LHCN-M2 (cell line): ENCODE results near the gene PRTFDC1. TPM values are rescaled to one million over a fixed set of nuclear protein-coding genes. Genes with fewer than 3 reads are reported as not detected.

ENCODE experiments used
- DNase-seq: peaks from one replicate; pipeline ENCODE4 v3.0.0-alpha.2; 2012; ENCODE audit warnings: low read depth
- total RNA-seq: library from RNA; depleted of rRNA; stranded (reverse); fragments of >200 nt; gene quantifications from 2 replicates; pipeline ENCODE4 v1.2.3, GENCODE V29; 2014

The PRTFDC1 gene
- total RNA-seq, 1 experiment from 2014 or later = 2.2 TPM

GRCh38 chr10:24966962-24967481, 14.6 kb upstream of the PRTFDC1 start:
- DNase-seq = no peak

DNA sequence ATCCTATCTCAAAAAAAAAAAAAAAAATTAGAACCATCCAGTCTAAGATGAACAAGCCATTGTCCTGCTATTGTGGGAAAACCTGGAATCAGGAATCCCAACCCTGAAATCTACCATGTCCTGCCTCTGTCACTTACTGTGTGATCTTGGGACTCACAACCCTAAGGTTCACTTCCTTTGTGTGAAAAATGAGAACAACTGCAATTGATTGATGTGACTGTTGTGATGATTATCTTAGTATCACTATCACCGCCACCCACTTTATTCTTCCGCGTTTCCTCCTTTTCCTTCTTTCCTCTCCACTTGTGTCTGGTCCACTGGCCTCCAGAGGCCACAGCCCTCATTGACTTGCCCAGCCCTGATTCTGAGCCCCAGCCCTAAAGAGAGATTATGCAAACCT, 12.6 kb upstream of the PRTFDC1 start:
- no peak for DNase-seq

GRCh38 chr10:24963521-24964041, 11.2 kb upstream of the PRTFDC1 start:
- no peak for DNase-seq

DNA sequence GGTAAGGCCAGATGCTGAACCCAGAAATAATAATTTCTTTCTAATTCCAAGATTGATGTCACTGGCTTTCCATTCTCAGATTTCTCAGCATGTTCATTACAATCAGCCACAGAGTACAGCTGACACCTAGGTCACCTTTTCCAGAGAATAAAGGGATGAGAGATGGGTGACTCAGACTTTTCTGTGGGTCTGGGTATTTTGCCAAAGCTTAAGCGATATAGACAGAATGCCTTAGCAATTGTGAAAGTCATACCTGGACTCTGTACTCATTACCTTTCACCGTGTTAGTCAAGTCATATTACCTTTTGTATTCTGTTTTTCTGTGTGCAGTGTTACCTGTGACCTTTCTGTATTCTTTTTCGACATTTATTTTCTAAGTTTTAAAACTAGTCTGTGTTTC, 10.6 kb upstream of the PRTFDC1 start:
- DNase-seq = peak; percentile 39

DNA sequence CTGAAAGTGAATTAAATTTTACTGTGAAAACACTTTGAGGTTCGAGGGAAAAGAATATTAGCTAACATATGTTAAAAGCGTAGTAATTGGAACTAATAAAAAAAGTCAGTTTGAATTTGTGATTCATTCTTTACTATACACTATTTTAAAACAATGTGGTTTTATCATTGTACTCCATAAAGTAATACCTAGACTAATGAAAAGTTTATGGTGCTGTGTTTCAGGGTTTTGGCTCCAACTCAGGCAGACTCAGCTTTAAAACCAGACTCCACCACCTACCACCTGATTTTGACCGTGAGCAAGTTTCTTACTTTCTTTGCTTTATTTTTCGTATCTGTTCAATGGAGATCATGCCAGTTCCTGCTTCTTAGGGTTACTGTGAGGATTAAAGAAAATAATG, 9.2 kb upstream of the PRTFDC1 start:
- no peak for DNase-seq

DNA sequence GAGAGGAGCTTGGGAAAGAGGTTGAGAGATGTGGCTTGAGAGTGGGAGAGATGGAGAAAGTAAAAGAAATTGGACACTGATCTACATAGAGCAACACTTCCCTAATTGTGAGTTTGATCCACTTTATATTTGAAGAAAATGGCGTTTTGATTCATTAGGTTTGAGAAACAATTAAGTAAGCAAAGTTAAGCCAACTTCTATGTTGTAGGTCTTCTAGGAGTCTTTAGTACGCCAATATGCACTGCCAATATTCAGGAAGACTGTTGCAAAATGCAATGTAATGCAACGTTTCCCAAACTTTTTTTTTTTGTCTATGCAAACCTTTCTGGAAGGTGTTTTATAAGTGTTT, 7.0 kb upstream of the PRTFDC1 start:
- no peak for DNase-seq

- DNase-seq = peak; percentile 87
Observed at GRCh38 chr10:24958721-24959381, 6.4 kb upstream of the PRTFDC1 start.

DNA sequence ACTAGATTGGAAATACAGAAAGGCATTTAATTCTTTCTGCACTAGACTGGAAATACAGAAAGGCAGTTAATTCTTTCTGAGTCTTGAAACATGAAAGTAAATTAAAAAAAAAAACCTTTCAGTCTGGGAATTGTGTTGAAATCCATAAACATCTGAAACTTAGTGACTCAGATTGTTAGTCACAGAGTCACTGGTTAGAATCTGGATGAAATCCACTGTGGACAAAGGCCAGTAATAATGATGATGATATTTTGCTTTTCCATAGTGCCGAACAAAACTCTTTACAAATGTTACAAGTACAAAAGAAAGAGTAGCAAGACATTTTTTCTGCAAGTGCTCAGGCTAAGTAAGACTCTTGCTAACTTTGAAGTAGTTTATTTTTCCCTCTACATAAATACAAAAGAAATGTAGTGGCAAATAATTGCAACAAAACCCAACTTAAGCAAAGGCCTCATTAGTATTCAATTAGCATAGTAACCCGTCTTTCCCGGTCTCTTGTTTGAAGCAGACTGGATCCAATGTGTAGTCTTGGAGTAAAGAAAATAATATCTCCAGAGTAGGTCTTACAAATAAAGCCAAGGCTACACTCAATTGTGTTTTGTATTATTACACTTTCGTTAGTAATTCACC, 5.8 kb upstream of the PRTFDC1 start:
- peak; percentile 92 for DNase-seq

DNA sequence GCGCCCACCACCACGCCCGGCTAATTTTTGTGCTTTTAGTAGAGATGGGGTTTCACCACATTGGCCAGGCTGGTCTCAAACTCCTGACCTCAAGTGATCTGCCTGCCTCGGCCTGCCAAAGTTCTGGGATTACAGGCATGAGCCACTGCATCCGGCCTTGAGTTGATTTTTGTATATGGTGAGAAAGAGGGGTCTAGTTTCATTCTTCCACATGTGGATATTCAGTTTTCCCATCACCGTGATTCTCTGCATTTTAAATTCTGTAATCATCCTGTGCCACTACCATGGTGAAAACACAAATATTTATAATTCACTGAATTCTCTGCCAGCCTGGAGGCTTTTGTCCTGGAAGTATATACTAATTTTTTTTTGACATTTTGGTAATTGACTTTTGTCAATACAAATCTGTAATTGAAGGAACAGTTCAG, 5.2 kb upstream of the PRTFDC1 start:
- DNase-seq = peak; percentile 77

DNA sequence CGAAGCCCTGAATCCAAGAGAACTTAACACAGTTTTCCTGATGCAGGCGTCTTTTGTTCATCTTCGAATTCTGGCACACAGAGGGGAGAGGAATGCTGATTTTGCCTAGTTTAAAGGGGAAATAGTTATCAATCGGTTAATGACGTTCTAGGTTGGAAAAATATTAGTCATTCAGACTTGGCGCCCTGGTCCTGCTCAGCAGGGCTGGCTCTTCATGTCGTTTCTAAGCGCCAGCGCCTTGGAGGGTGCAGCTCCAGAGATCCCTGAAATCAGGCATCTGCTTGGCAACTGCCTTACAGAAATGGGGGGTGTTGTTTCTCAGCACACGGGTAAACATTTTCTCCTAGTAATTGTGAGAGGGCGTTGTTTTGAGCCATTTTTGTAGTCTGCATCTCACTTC, 1.3 kb upstream of the PRTFDC1 start:
- no peak for DNase-seq

DNA sequence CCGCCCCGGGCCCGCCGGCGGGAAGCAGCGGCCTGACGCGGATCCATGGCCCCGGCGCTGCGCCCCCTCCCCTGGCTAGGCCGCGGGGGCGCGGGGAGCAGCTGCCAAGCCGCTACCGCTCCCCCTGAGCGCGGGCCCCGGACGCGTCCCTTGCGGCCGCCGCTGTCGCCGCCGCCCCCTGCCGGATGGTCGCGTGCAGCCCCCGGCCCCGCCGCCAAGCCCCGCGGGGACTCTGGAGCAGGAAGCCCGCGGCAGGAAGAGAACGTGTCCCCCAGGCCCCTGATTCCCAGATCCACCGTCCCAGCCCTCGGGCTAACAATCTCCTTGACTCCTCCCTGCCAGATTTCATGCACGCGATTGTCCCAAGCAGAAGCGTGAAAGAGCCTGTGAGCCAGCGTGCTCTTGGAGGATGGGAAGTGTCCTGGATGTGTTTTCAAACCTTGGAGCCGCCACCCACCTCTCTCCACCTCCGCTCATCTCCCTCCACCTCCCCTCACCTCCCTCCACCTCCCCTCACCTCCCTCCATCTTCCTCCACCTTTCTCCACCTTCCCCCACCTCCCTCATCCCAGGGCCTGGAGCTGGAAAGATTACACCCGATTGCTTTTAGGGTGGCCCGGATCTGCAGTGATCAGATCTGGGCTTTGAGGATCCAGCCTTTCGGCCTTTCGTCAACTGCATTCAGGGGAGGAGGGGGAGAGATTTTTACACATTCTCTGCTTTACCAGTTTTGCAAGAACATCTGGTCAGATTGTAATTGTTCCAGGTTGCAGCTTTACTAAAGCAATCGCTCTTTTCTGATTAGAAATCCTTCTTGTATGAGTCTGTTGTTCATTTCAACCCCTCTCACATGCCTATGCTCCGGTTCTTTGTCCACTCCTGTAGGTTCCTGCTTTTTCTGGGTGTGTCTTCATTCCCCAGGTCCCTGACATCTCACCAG, 570 bp upstream of the PRTFDC1 start:
- no peak for DNase-seq

- DNase-seq = no peak
Observed at GRCh38 chr10:24951201-24952142, 934 bp downstream of the PRTFDC1 start.

GRCh38 chr10:24950439-24950838, 2.0 kb downstream of the PRTFDC1 start:
- no peak for DNase-seq

- no peak for DNase-seq
Observed at GRCh38 chr10:24949616-24950015, 2.8 kb downstream of the PRTFDC1 start.

GRCh38 chr10:24947304-24948097, 4.9 kb downstream of the PRTFDC1 start:
- peak; percentile 71 for DNase-seq

- DNase-seq = peak; percentile 92
Observed at GRCh38 chr10:24944512-24945255, 7.7 kb downstream of the PRTFDC1 start.

GRCh38 chr10:24938525-24938924, 13.9 kb downstream of the PRTFDC1 start:
- no peak for DNase-seq

DNA sequence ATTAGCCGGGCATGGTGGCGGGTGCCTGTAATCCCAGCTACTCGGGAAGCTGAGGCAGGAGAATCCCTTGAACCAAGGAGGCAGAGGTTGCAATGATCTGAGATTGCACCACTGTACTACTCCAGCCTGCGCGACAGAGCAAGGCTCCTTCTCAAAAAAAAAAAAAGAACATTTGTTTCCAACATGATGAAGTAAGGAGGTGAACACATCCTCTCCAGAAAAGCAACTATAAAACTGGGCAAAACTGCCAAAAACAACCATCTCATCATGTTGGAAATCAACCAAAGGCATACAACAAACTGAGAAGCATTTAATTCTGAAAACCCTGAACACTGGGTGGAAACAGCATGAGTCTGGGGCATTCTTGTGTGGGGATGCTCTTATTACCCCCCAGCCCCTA, 14.3 kb downstream of the PRTFDC1 start:
- no peak for DNase-seq
